ENCODE measurements around the gene MTA1.
A peak's percentile ranks its signal among the peaks of the same experiment; 100 is the strongest.

Gene MTA1

GRCh38 chr14:105419195-105420091 lies at the start of gene MTA1:
MTA1 (plus strand) TSS chr14:105419827; CDS start chr14:105420036, 209 bp downstream.
- DNase-seq = no peak

DNA sequence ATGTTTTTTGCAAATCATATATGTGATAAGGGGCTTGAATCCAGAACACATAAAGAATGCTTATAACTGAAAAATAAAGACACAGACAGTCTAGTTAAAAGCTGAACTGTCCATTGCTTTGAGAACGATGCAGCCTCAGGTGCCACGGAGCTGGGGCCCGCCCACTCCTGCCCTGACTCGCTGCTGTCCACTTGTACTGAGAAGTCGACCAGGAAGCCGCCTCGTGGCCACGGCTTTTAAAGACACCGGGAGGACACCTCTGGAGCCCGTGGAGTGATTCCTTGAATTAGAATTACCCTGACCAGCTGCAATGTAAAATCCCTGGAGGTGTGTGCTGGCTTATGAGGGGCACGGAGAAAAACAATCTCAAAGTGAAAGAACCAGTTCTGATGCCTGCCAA lies 45.2 kb upstream of the MTA1 start:
- no peak for DNase-seq

DNA sequence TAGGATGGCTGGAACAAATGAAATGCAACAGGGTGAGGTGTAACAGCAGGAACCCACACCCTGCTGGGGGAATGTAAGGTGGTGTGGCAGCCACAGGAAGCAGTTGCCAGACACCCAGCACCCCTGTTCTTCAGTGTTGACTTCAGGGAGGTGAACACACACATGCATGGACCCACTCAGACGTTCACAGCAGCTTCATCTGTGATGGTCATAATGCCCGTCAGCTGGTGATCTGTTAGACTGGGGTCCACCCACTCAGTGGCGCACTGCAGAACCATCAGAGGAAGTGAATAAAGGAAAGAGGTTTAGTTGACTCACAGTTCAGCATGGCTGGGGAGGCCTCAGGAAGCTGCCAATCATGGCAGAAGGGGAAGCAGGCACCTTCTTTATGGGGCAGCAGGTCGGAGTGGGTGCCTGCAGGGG lies 44.0 kb upstream of the MTA1 start:
- peak; percentile 58 for DNase-seq

- DNase-seq = no peak
Observed at GRCh38 chr14:105376521-105377440, 42.8 kb upstream of the MTA1 start.

- no peak for DNase-seq
Observed at GRCh38 chr14:105377555-105378182, 42.0 kb upstream of the MTA1 start.

- DNase-seq = no peak
Observed at GRCh38 chr14:105378199-105378598, 41.4 kb upstream of the MTA1 start.

GRCh38 chr14:105378873-105379685 lies 40.5 kb upstream of the MTA1 start:
- no peak for DNase-seq

DNA sequence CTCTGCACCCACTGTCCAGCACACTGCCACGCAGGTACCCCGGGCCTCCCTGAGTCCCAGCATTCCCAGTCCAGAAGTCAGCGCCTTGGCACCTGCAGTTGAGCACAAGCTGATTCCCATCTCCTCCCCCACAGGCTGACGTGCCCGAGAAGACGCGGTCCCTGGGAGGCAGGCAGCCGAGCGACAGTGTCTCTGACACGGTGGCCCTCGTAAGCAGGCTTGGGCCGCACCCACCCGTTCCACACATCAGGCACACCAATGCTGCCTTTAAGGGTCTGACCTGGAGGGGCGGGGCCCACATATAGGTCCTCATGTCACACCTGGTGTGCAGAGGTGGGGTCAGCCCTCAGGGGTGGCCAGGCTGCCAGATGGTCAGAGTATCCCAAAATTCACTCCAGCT lies 39.7 kb upstream of the MTA1 start:
- DNase-seq = no peak

- no peak for DNase-seq
Observed at GRCh38 chr14:105380756-105381155, 38.9 kb upstream of the MTA1 start.

DNA sequence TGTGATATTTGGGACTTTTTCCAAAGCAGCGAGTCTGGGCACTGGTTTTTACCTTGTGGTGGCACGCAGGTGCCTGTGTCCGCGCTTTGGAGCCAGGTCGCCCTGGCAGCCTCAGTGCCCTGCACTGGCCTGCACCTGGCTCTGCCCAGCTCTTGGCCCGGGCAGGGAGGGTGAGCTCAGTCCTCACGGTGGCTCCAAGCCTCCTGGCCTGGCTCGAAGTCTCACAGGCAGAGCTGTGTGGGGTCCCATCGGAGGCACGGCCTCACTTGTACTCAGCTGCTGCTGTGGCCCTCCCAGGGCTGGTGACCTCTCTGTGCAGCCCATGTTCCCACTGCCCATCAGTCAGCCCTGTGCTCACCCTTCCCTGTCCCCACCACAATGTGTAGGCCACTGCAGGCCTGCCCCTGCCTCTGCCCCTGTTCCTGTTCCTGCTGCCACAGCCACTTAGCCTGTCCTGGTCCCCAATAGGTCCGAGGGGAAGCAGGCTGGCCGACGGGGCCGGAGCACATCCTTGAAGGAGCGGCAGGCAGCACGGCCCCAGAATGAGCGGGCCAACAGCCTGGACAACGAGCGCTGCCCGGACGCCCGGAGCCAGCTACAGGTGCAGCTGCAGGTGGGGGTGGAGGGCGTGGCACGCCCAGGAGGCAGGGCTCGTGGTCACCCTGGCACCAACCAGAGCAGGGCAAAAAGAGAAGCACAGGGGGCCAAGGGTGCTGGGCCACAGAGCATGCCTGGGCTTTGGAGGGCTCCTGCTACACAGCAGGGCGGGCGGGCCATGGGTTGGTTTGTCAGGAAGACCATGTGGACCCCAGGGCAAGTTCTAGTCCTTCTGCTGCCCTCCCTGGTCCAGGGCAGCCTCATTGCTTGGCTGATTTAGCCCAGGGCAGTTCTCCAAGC lies 37.9 kb upstream of the MTA1 start:
- no peak for DNase-seq

DNA sequence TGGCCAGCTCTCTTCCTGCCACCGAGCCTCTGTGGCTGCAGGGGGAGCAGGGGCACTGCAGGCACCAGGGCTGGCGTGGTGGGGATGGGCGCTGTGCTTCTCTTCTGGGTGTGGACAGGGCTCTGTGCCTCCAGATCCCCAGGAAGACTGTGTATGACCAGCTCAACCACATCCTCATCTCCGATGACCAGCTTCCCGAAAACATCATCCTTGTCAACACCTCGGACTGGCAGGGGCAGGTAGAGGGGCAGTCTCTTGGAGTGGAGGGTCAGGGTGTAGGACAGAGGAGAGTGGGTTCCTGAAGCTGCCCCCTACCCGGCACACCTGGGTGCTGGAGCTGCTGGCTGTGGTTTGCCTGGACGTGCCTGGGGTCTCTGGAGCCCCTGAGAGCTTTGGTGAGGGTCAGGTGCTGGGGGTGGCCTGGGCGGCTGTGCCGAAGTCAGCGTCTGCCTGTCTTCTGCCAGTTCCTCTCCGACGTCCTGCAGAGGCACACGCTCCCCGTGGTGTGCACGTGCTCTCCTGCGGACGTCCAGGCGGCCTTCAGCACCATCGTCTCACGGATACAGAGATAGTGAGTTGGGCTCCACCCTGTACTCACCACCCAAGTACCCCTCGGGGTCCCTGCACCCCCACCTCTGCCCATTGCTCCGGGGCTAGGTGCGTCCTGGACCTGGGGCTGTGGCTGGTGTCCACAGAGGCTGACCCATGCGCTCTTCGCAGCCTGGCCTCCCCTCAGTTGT lies 37.1 kb upstream of the MTA1 start:
- no peak for DNase-seq

DNA sequence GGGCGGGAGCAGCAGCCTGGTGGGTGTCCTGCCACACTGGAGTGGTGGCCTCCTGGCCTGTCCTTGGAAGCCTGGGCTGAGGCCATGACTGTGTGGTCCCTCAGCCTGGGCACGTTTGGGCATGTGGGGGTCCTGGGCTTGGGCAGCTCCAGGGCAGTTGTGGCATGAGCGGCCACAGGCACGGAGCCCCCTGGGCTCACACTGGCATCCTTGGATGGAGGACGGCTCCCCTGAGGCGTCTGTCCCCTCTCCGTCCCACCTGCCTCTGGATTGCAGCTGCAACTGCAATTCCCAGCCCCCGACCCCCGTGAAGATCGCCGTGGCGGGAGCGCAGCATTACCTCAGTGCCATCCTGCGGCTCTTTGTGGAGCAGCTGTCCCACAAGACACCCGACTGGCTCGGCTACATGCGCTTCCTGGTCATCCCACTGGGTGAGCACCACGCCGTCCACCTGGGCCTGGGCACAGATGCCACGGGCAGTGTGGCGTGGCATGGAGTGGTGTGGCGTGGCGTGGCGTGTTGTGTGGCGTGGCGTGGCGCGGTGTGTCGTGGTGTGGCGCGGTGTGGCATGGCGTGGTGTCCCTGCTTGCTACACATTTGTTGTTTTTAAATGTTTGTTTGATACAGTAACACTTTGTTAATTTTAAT lies 36.4 kb upstream of the MTA1 start:
- DNase-seq = no peak

GRCh38 chr14:105384041-105384557 lies 35.5 kb upstream of the MTA1 start:
- DNase-seq = no peak

DNA sequence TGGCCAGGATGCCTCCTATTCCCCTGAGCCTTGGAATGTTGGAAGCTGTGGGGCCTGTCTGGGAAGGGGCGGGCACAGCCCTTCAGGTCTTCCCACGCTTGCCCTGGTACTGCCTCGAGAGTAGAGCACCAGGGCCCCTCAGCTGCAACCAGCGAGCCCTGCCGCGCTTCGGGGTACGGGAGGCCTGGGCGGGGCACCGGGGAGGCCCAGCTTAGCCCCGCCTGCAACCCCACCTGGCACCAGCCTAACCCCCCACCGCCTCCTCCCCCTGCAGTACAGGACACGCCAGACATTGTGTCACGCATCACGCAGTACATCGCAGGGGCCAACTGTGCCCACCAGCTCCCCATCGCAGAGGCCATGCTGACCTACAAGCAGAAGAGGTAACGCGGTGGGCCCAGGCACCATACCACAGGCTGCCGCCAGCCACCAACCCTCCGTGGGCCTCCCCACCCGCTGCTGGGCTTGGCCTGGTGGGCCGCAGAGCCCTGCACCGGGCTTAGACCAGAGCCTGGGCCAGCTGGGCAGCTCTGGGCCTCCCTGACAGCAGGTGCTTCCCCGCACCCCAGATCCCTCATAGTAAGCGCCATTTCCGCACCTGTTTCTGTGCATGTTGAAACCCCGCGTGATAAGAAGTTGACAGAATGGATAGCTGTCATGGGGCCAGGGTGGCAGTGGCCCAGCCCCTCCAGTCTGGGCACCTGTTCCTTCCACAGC lies 34.9 kb upstream of the MTA1 start:
- no peak for DNase-seq

DNA sequence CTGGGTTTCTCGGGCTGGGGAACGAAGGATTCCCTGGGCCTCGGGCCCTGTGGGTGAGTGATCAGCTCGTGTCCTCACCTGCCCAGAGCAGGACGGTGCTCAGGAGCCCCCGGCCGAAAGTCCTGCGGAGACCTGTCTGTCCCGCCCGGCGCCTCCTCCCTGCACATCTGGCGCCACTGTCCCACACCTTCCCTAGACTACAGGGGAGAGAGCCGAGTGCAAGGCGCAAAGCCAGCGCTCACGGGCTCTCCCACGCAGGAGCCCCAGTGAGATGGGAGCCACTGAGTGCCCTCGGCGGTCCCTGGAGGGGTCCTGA lies 34.3 kb upstream of the MTA1 start:
- DNase-seq = no peak

GRCh38 chr14:105385698-105386365 lies 33.8 kb upstream of the MTA1 start:
- no peak for DNase-seq

DNA sequence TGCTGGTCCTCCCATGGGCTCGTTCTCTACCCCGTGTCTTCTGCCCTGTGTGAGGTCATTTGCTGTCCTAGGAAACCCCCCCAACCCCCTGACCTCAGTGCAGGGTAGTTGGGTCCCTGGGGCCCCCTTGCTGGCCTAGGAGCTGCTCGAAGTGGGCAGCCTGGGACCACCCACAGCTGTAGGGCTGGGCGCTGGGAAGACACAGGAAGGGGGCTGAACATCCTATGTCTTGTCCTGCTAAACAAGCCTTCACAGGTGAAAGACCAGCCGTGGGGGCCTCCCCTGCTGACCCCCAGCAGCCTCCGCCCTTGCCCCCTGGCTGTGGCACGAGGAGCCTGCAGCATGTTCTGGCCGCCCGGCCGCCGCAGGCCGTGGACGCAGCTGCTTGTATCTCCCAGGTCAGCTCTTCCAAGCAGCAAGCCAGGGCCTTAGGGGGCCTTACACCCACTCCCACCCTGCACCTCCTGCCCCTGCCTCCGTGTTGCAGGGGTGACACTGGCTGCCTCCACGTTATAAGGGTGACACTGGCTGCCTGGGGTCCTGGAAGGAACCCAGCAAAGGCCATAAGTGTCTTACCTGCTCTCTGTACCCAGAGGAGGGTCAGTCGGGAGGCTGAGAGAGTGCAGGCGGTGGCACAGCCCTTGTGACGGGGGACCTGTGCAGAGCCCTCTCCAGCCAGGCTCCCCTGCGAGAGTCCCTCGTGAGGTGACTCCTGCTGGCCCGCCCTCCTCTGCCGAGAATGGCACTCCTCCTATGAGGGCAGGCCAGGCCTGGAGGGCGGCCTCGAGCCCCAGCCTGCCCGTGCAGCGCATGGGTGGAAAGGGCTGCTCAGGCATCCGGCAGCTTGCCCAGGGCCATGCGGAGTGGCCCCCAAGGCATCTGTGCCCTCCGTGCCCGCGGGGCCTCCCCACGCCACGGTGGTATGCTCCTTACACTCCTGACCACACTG lies 32.8 kb upstream of the MTA1 start:
- DNase-seq = no peak

Data from KG1 (cell line).